Measurements from ENCODE around the gene RNASE12.
A peak's percentile ranks its signal among the peaks of the same experiment; 100 is the strongest.
"Not testable (repeated sequence)": the region's sequence is repeated elsewhere in the genome, so short reads cannot be mapped to it uniquely, and the experiment has no call there.

RNASE12 gene, protein sequence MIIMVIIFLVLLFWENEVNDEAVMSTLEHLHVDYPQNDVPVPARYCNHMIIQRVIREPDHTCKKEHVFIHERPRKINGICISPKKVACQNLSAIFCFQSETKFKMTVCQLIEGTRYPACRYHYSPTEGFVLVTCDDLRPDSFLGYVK

DNA sequence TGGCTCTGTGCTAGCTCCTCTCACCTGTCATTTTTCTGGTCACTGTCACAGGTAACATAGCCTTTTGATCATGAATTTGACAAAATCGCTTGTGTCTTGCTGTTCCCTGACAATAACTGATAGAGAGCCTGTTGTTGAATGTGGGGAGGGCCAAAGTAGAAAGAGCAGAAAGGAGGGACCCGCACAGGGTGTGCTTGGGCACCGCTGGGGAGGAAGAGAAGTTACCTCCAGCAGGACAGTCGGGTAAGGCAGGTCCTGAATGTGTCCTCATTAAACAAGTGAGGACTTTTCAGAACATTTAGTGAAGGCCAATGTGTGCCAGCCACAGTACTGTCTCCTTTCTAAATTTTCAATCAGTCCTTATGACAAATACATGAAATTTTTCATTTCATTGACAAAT is at the start of gene RNASE12:
RNASE12 (minus strand) TSS at position 142 of the 400 bp plus-strand sequence. CDS start 653 bp downstream, outside the sequence.
- H3K4me3 ChIP-seq (ENCODE audit: low read depth, low read length): no peak within 1 kb of the TSS

- H3K4me3 ChIP-seq (ENCODE audit: low read depth, low read length): peak overlapping the region; percentile 88
Measured at GRCh38 chr14:20632831-20633691, 41.9 kb upstream of the RNASE12 start.

DNA sequence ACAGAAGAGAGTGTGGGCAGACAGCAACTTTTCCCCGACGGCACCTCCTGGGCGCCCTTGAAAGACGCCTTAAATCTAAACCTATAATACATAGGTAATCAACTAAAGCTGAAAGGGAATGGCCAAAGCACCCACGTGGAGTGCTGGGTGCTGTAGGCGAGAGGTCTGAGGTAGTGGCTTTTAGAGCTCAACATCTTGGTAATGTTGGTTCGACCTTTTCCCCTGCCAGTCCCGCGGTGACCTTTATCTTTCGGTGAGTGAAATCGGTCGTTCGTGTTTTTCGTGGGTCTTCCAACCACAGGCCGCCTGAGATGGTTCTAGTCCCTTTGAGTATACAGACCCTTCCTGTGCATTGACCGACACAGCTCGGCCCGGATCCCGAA is 41.3 kb upstream of the RNASE12 start:
- H3K4me3 ChIP-seq (ENCODE audit: low read depth, low read length): peak overlapping the region; percentile 88

- peak overlapping the region; percentile 88 for H3K4me3 ChIP-seq (ENCODE audit: low read depth, low read length)
Measured at GRCh38 chr14:20631880-20632389, 40.8 kb upstream of the RNASE12 start.

- H3K4me3 ChIP-seq (ENCODE audit: low read depth, low read length): peak overlapping the region; percentile 88
Measured at GRCh38 chr14:20631023-20631879, 40.1 kb upstream of the RNASE12 start.

DNA sequence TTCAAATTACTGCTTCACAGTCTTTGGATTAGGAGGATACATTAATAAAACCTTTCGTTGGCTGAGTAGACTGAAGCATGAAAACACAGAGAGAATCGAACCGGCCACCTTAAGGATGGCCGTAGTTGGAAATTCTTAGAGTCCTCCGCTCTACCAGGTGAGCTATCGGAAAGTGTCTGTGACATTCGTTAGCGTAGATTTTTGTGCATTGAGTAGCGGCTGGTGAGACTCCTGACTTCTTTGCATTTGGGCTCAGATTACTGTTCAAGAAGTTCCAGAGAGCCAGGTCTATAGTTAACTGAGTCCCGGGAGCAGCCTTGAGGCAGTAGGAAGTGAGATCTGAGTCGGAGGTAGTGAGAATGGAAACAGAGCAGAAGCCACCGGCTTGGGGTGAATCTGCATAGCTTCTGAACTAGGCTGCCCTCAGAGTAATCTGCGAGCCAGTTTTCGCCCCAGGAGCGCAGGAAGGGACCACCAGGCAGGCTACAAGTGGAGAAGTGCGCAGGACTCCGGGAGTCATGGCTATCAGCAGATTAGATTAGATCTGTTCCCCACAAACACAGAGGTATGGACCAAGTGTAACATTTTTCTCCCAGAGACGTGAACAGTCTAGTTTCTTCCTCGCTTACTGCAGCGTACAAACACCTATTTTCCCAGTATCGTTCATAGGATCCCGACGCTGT is 39.3 kb upstream of the RNASE12 start:
- H3K4me3 ChIP-seq (ENCODE audit: low read depth, low read length): peak overlapping the region; percentile 88

GRCh38 chr14:20628063-20628854 is 37.1 kb upstream of the RNASE12 start:
- peak overlapping the region; percentile 2 for H3K4me3 ChIP-seq (ENCODE audit: low read depth, low read length)

GRCh38 chr14:20627346-20628027 is 36.3 kb upstream of the RNASE12 start:
- H3K4me3 ChIP-seq (ENCODE audit: low read depth, low read length): peak overlapping the region; percentile 2

GRCh38 chr14:20626274-20626673 is 35.1 kb upstream of the RNASE12 start:
- peak overlapping the region; percentile 61 for H3K4me3 ChIP-seq (ENCODE audit: low read depth, low read length)

GRCh38 chr14:20624495-20625070 is 33.4 kb upstream of the RNASE12 start:
- peak overlapping the region; percentile 87 for H3K4me3 ChIP-seq (ENCODE audit: low read depth, low read length)

GRCh38 chr14:20623798-20624197 is 32.6 kb upstream of the RNASE12 start:
- no peak overlapping the region for H3K4me3 ChIP-seq (ENCODE audit: low read depth, low read length)

DNA sequence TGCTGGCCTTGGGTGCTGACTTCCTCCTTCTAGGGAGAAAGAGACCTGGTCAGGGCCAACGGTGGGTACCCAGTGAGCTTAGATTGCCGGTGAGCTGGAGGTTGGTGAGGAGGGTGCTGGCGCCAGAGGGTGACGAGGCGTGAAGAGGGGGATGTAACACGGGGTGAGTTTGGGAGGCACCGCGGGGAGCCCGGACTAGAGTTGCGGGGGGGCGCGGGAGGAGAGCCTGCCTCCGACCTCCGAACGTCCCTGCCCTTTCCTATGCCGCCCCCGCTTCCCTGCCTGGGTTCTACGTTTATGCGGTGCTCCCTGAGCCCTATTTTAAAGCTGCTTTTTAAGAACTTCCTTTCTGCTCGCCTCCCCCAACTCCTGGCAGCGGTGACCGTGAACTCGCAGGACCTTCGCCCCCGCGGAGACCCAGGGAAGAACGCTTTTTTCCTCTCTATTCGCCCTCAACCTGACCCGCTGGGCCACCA is 31.7 kb upstream of the RNASE12 start:
- peak overlapping the region; percentile 37 for H3K4me3 ChIP-seq (ENCODE audit: low read depth, low read length)

- H3K4me3 ChIP-seq (ENCODE audit: low read depth, low read length): no peak overlapping the region
Measured at GRCh38 chr14:20620798-20621478, 29.8 kb upstream of the RNASE12 start.

GRCh38 chr14:20619688-20620087 is 28.5 kb upstream of the RNASE12 start:
- not testable (repeated sequence) for H3K4me3 ChIP-seq (ENCODE audit: low read depth, low read length)

DNA sequence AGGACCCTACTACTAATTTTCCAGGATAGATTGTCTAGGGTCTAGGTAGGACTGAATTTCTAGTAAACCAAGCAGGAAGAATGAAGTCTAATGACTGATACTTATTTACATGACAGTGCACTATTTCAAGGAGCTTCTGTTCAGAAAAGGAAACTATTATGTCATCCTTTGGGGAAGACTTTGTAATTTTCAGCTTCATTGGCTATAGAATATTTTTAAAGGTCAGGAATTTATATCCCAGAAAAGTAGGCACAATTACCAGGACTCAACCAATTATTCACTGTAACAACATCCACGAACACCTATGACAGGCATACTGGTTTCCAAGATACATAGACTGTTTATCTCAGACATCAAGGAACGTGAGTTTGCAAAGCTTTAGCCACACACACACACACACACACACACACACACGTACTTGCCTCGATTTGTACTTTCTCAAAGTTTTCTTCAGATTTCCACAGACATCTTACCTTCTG is 27.1 kb upstream of the RNASE12 start:
- no peak overlapping the region for H3K4me3 ChIP-seq (ENCODE audit: low read depth, low read length)

DNA sequence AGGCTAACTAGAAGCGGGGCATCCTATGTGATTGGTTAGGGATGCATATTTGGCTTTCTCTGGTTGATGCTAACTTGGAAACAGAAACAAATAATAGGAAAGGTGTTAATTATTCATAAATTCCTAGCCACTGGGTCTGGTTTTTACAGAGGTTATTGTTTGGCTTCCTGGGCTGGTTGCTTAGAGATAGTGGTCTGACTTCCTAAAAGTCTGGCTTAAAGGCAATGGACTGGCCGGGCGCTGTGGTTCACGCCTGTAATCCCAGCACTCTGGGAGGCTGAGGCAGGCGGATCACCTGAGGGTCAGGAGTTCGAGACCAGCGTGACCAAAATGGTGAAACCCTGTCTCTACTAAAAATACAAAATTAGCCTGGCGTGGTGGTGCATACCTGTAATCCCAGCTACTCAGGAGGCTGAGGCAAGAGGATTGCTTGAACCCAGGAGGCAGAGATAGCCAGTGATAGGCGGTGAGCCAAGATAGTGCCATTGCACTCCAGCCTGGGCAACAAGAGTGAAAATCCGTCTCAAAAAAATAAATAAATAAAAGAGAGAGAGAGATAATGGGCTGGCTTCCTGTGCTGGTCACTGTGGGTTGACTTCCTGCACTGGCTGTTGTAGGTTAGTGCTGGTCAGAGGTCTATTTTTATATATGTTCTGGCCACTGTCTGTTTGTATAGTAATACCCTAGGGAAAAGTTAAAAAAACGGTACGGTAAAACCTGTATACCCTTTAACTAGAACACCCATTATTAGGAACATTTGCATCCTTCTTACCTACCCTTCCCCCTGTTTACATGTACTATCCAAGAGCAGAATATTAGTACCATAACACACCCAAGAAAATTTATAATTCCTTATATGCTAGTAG is 26.2 kb upstream of the RNASE12 start:
- H3K4me3 ChIP-seq (ENCODE audit: low read depth, low read length): no peak overlapping the region

DNA sequence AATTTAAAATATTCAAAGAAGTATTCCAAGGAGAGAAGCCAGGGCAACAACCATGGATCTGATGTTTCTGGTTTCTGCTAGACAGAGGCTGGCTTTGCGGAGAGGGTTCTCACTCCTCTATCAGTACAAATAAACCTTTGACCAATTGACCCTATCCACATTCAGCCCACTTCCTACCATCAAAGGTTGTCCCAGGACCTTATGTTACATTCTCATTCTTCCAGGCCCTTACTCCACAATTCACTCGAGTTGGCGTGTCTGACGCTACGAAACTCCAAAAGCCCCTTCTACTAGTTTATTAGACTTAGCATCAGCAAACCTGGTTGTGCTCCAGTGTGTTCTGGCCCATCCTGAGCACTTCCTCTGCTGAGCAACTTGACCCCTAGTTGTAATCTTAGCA is 24.8 kb upstream of the RNASE12 start:
- H3K4me3 ChIP-seq (ENCODE audit: low read depth, low read length): no peak overlapping the region
